CD4-positive, alpha-beta T cell treated with Interleukin-17A for 4 hours (primary cell): Measurements from ENCODE around the gene EPHB4.
"Not testable (repeated sequence)": the region's sequence is repeated elsewhere in the genome, so short reads cannot be mapped to it uniquely, and the experiment has no call there.

Experiments
- DNase-seq: peaks from one replicate; pipeline ENCODE4 v3.0.0-alpha.2; 2020; ENCODE audit warnings: mixed read lengths

The EPHB4 gene

DNA sequence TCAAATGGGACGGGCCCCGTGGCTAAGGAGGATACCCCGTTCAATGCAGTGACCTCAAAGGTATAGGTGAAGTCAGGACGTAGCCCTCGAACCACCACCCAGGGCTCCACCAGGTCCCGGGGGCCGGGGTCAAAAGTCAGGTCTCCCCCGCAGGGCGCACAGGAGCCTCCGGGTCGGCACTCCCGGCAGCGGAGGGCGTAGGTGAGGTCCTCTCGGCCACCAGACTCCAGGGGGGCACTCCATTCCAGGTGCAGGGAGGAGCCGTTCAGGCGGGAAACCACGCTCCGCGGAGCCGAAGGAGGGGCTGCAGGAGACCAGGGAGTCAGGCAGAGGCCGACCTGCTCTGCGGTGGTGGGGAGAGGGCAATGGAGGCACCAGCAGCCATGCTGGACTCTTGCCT lies 7.7 kb downstream of the EPHB4 start:
- DNase-seq = no peak

DNA sequence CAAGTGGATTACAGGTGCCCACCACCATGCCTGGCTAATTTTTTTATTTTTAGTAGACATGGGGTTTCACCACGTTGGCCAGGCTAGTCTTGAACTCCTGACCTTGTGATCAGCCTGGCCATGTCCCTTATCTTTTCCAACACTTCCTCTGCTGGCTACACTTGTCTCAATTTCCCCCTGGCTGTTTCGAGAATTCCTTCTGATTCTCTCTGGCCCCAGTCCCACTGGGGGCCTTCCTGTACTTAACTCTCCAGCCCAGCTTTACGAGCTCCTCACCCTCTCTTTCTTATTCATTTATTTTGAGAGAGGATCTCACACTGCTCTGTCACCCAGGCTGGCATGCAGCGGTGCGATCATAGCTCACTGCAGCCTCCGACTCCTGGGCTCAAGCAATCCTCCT lies 8.5 kb downstream of the EPHB4 start:
- DNase-seq = no peak

DNA sequence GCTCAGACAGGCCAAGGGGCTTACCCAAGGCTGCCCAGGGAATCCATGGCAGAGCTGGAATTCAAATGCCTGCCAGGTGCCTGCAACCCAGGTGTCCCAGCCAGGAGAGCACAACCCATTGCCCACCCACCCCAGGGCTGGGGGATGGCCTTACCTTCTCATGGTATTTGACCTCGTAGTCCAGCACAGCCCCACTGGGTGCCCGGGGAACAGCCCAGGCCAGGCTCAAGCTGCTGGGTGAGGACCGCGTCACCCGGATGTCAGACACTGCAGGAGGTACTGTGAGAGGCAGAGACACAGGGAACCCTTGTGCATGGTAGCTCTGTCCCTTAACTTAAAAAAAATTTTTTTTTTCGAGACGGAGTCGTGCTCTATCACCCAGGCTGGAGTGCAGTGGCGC lies 9.0 kb downstream of the EPHB4 start:
- no peak for DNase-seq

DNA sequence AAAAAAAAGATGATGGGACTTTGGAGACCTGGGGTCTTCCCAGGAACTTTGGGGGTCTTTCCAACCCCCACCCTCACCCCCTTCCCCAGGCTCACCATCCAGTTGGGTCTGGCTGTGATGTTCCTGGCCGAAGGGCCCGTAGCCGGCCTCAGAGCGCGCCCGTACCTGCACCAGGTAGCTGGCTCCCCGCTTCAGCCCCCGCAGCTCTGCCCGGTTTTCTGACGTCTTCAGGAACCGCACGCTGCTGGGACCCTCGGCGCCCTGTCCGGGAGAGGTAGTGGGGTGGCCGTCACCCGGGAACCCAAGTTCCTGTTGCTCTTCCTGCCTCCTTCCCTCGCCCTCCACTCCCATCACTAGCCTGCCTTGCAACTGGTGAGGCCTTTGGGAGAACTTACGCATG lies 10.2 kb downstream of the EPHB4 start:
- DNase-seq = no peak

DNA sequence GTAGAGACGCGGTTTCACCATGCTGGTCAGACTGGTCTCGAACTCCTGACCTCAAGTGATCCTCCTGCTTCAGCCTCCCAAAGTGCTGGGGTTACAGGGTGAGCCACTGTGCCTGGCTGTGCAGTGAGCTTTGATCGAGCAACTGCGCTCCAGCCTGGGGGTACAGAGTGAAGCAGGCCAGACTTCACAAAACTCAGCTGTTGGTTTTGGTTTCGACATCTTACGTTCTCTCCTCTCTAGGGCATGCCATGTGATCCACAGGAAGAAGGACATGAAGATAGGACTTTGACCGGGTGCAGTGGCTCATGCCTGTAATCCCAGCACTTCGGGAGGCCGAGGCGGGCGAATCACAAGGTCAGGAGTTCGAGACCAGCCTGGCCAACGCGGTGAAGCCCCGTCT lies 10.8 kb downstream of the EPHB4 start:
- DNase-seq = not testable (repeated sequence)

DNA sequence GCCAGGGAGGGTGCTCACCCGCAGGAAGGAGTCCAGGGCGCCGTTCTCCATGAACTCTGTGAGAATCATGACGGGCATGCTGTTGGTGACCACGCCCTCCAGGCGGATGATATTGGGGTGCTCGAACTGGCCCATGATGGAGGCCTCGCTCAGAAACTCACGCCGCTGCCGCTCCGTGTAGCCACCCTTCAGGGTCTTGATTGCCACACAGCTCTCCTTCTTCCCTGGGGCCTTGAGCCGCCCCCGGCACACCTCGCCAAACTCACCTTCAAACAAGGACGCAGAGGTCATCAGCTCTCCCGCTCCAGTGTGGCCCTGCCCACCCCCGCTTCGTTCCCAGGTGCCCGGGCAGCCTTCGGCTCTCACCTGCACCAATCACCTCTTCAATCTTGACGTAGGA lies 14.6 kb downstream of the EPHB4 start:
- no peak for DNase-seq

DNA sequence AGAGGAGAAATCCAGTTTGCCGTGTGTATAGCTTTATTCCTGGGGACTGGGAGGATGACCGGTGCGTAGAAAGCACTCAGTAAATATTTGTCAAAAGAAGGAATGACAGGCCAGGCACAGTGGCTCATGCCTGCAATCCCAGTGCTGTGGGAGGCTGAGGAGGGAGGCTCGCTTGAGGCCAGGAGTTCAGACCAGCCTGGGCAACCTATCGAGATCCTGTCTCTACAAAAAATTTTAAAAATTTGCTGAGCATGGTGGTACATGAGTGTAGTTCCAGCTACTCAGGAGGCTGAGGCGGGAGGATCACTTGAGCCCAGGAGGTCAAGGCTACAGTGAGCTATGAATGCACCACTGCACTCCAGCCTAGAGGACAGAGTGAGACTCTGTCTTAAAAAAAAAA lies 15.8 kb downstream of the EPHB4 start:
- DNase-seq = no peak

DNA sequence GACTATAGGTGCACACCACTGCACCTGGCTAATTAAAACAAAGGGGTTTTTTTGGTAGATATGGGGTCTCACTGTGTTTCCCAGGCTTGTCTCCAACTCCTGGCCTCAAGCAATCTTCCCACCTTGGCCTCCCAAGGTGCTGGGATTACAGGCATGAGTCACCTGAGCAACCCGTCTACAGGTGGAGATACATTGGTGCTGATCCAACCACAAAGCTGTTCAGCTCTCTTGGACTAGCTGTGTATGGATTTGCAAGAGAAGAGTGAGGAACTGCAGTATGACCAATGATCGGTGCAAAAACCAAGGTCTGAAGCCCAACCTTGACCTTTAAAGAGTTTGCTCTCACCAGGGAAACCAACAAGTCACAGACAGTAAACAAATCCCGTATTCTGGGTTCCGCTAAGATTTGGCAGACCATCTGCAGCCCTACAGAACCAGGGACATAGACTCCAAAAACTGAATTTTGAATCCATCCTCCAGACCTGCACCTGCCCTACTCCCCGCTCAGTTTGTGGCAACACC lies 18.9 kb downstream of the EPHB4 start:
- DNase-seq = no peak

DNA sequence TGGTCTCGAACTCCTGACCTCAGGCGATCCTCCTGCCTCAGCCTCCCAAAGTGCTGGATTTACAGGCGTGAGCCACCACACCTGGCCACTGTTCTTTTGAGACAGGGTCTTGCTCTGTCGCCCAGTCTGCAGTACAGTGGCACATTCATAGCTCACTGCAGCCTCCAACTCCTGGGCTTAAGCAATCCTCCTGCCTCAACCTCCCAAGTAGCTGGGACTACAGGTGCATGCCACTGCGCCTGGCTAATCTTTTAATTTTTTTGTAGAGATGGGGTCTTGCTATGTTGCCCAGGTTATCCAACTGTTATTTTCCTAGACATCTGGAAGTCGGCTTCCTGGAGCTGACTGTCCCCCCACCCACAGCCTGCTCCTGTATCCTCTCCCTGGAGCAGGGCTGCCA lies 20.4 kb downstream of the EPHB4 start:
- DNase-seq = not testable (repeated sequence)

DNA sequence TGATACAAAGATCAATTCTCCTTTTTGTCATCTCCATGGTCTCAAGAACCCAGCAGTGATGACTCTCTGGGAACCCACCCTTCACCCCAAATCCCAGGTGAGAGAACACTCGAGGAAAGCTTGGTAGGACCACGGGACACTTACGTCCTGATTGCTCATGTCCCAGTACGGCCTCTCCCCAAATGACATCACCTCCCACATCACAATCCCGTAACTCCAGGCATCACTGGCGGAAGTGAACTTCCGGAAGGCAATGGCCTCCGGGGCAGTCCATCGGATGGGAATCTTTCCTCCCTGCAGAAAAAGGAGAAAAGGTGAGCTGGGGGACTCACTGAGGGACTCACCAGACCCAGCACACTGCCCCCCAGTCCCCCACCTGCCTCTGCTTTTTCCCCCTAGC lies 21.0 kb downstream of the EPHB4 start:
- no peak for DNase-seq

DNA sequence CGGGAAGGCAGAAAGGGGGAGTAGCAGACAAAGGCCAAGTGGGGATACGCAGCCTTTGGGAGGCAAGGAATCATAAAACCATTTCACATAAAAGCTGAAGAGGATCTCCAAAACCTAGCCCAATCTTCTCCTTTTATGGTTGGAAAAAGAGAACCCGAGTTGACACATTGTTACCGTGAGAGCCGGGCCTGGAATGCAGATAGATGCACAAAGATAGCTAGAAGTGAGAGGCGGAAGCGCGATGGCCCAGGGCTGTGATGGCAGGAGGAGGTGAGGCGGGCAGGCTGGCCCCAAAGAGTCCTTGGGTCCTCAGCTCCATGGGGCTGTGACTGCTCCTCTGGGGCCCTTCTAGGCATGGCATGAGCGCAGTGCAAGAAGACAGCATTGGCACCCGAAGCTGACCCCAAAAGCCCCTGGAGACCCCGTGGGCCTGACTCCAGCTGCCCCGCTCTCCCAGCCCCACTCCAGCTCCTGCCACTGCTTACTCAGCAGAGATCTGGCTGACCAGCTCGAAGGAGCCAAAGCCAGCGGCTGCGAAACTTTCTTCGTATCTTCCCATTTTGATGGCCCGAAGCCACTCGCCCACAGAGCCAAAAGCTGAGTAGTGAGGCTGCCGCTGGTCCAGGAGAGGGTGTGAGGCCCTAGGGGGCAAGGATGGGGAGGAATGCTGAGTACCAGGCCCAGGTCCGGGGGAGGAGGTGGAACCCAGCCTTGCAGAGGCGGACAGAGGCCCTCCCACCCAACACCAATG lies 22.5 kb downstream of the EPHB4 start:
- no peak for DNase-seq

DNA sequence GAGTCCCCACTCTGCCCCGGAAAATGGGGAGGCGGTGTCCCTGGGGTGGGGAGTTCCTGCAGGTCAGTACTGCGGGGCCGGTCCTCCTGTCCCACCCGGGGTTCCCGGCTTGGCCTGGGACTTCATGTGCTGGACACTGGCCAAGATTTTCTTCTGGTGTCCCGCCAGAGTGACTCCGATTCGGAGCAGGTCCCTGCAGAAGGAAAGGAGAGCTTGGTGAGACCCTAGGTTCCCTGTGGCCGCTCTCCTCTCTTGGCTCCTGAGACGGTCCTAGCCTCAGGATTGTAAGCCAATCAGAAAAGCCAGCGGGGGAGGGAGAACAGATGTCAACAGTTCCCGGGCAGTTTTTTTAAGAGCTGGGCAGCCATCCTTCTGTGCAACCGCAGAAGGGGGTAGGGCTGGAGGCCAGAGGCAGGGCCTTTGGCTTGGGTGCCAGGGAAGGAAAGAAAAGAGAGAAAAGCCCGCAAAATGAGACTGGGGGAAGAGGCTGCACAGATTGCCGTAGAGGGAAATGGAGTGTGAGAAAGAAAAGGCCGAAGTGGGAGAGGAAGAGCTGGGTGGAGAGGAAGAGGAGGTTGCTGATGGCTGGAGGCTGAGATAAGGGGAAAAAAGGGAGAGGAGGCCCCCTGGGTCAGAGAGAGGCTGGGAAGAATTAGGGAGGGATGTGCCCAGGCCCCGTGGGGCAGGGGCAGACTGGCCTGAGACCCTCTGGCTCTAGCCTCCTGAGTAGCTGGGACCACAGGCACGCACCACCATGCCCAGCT lies 23.7 kb downstream of the EPHB4 start:
- DNase-seq = peak; percentile 31

DNA sequence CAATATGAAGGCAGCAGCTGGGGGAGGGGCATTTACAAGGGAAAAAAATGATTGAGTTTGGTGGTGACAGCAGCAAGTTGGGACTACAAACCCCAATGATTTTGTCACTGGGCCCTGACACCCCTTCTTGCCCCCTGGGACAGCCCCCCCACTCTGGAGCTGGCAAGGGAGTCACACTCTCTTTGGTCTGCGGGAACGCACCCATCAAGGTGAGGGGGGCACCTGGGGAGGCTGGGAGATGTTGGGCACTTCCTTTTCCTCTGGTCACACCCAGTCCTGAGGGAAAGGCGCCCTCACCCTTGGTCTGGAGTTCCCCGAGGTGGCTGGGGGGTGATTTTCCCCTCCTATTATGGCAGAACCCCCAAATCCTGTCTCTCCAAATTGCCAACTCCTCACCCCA lies 24.4 kb downstream of the EPHB4 start:
- DNase-seq = no peak

DNA sequence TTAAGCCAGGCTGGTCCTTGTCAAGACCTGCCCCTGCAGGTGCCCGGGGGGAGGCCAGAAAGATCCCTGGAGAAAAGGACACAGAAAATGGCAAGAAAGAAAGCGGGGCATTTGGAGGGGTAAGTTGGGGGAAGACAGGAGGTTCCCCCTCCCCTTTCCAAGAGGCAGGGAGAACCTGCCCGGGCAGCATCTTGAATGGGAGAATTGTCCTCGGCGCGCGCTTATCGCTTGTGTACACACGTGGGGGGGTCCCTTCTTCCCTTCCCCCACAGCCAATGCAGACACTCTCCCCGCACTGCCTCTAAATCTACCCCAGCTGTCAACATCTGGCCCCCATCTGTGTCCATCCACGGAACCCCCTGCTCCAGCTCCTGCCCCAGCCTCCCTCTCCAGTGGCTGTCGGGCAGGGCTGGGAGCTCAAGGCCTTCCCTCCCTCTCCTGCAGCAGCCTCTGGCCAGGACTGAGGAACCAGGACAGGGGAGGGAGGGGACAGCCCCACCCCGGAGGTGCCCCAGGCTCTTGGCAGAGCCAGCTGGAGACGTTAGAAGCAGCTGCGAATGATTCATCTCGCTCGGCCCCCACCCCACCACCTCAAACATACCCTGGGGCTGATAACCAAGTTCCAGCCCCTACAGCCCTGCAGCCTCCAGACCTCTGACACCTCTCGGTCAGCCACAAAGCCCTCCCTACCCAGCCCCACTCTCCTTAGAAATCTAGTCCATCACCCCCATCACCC lies 25.3 kb downstream of the EPHB4 start:
- no peak for DNase-seq

DNA sequence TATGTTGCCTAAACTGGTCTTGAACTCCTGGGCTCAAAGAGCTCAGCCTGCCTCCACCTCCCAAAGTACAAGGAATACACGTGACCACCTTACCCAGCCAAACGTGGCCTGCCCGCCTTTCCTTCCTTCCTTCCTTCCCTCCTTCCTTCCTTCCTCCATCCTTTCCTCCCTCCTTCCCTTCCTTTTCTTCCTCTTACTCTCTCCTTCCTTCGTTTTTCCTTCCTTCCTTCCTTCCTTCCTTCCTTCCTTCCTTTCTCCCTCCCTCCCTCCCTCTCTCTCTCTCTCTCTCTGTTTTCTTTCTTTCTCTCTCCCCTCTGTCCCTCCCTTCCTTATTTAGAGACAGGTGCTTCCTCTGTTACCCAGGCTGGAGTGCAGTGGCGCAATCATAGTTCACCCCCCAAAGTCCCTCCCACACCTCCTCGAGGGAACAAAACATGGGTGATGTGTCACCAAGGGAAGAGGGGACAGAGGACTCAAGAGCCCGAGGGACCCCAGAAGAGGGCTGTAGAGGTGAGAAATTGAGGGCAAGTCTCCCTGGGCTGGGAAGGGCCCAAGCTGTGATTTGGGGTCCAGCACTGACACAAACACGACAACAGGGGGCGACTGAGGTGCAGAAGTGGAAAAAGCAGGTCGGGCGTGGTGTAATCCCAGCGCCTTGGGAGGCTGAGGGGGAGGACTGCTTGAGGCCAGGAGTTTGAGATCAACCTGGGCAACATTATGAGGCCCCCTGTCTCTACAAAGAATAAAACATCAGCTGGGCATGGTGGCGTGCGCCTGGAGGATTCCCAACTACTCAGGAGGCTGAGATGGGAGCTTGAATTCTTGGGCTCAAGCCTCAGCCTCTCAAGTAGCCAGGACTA lies 28.1 kb downstream of the EPHB4 start:
- DNase-seq = peak; percentile 62

DNA sequence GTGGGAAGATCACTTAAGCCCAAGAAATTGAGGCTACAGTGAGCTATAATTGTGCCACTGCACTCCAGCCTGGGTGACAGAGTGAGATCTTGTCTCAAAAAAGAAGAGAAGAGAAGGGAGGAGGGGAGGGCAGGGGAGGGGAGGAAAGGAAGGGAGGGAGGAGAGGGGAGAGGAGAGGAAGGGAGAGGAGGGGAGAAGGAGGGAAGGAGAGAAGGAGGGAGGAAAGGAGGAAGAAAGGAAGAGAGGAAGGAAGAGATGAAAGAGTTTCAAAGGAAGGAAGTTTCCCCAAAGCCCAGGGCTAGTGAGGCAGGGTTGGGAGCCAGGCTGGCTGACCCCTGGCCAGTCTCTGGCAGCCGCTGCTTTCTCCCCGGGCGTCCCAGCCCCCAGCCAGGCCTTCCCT lies 32.6 kb downstream of the EPHB4 start:
- DNase-seq = no peak

DNA sequence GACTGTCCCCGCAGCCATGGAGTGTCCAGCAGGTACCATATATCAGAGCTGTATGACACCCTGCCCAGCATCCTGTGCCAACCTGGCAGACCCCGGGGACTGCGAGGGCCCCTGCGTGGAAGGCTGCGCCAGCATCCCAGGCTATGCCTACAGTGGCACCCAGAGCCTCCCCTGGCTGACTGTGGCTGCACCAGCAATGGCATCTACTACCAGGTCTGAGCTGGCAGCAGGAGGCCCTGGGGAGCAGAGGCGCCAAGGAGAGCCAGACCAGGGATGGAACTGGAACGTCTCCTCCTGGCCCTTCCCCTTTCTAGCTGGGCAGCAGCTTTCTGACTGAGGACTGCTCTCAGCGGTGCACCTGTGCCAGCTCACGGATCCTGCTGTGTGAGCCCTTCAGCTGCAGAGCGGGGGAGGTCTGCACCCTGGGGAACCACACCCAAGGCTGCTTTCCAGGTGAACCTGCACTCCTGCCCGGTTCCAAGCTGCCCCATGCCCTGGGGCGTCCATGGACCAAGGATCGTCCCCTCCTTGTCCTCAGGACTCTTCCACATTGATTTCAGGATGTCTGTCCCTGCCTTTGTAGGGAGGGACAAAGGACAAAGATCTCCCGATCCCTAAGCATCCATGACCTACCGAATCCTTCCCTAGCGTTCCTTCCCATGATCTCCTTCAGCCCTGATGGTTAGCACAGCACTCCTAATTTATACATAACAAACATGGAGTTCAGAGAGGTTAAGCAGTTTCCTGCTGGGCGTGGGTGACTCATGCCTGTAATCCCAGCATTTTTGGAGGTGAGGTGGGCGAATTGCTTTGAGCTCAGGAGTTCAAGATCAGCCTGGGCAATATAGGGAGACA lies 33.3 kb downstream of the EPHB4 start:
- DNase-seq = no peak

DNA sequence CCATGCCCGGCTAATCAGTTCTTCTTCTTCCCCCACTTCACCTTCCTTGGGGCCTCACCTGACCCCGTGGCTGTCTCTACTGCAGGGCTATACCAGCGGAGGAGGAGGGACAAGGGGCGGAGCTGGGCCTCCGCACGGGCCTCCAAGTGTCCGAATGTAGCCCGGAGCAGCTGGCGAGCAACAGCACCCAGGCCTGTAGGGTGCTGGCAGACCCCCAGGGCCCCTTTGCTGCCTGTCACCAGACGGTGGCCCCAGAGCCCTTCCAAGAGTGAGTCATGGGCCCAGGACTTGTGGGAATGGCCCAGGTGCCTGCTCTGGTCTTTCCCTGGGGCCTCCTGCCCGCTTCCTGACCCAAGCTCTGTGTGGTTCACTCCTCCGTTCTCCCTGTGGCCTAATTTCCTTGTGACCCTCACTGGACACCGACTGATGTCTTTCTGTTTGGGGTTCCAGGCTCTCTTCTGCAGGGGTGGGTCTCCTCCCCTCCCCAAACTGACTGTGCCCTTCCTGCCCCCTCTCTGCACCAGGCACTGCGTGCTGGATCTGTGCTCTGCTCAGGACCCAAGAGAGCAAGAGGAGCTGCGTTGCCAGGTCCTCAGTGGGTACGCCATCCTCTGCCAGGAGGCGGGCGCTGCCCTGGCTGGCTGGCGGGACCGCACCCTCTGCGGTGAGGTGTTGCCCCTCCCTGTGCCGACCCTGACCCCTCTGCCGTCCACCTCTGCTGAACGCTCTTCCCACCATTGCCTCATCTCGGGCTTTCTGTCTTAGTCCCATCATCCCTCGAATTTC lies 35.2 kb downstream of the EPHB4 start:
- no peak for DNase-seq

DNA sequence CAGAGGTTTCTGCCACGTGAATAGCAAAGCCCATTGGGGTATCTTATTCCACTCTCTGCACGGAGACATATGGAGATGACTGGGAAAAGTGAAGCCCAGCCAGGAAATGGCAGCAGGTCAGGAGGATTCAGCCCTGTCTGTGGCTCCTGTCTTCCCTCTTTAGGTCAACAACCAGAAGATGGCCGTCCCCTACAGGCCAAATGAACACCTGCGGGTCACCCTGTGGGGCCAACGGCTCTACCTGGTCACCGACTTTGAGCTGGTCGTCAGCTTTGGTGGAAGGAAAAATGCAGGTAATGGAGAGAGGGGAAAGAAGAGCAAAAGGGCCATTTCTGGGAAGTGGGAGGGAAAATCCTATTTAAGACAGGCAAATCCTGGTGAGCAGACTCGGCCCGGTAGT lies 38.3 kb downstream of the EPHB4 start:
- no peak for DNase-seq

DNA sequence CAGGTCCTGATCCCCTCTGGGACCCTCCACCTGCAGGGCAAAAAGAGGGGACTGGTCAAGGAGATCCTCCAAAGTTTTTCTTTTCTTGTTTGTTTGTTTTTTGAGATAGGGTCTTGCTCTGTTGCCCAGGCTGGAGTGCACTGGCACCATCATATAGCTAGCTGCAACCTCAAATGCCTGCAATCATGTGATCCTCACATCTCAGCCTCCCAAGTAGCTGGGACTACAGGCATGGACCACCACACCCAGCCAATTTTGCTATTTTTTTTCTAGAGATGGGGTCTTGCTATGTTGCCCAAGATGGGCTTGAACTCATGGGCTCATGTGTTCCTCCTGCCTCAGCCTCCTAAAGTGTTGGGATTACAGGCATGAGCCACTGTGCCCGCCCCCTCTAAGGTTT lies 41.0 kb downstream of the EPHB4 start:
- DNase-seq = no peak

DNA sequence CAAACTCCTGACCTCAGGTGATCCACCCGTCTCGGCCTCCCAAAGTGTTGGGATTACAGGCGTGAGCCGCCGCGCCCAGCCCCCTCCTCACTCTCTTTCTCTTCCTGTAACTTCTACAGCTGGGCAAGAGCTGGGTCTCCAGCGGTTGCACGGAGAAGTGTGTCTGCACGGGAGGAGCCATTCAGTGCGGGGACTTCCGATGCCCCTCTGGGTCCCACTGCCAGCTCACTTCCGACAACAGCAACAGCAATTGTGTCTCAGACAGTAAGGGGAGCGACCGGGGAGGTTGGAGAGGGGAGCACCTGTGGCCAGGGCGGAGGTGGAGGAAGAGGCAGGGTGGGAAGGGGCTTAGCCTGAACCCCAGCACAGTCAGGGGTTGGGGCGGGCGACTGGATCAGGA lies 41.4 kb downstream of the EPHB4 start:
- DNase-seq = no peak
